ENCODE data around the gene APBB1IP. TPM values are rescaled to one million over a fixed set of nuclear protein-coding genes. Genes with fewer than 3 reads are reported as not detected.
"Not testable (repeated sequence)": the region's sequence is repeated elsewhere in the genome, so short reads cannot be mapped to it uniquely, and the experiment has no call there.

The APBB1IP gene
- polyA plus RNA-seq, 4 donors = 1.1 to 5.0 (median 1.4) TPM

- DNase-seq (ENCODE audit: low read depth in 4 of 4, low spot score in 3 of 4) = no peak
Observed at GRCh38 chr10:26550774-26551526, 112.8 kb downstream of the APBB1IP start.

GRCh38 chr10:26554246-26554645 is 116.1 kb downstream of the APBB1IP start:
- no peak for DNase-seq (ENCODE audit: low read depth in 4 of 4, low spot score in 3 of 4)

GRCh38 chr10:26555719-26556368 is 117.7 kb downstream of the APBB1IP start:
- no peak for DNase-seq (ENCODE audit: low read depth in 4 of 4, low spot score in 3 of 4)

GRCh38 chr10:26556748-26557640 is 118.9 kb downstream of the APBB1IP start:
- DNase-seq (ENCODE audit: low read depth in 4 of 4, low spot score in 3 of 4) = no peak

GRCh38 chr10:26557641-26558014 is 119.5 kb downstream of the APBB1IP start:
- DNase-seq (ENCODE audit: low read depth in 4 of 4, low spot score in 3 of 4) = no peak

GRCh38 chr10:26566525-26567350 is 128.6 kb downstream of the APBB1IP start:
- no peak for DNase-seq (ENCODE audit: low read depth in 4 of 4, low spot score in 3 of 4)

GRCh38 chr10:26567351-26567721 is 129.2 kb downstream of the APBB1IP start:
- DNase-seq (ENCODE audit: low read depth in 4 of 4, low spot score in 3 of 4) = no peak

- DNase-seq (ENCODE audit: low read depth in 4 of 4, low spot score in 3 of 4) = no peak
Observed at GRCh38 chr10:26571655-26572054, 133.5 kb downstream of the APBB1IP start.

- no peak for DNase-seq (ENCODE audit: low read depth in 4 of 4, low spot score in 3 of 4)
Observed at GRCh38 chr10:26573674-26574073, 135.5 kb downstream of the APBB1IP start.

GRCh38 chr10:26574783-26575182 is 136.6 kb downstream of the APBB1IP start:
- DNase-seq (ENCODE audit: low read depth in 4 of 4, low spot score in 3 of 4) = no peak

GRCh38 chr10:26578371-26578770 is 140.2 kb downstream of the APBB1IP start:
- DNase-seq (ENCODE audit: low read depth in 4 of 4, low spot score in 3 of 4) = not testable (repeated sequence)

- DNase-seq (ENCODE audit: low read depth in 4 of 4, low spot score in 3 of 4) = no peak
Observed at GRCh38 chr10:26579256-26580063, 141.3 kb downstream of the APBB1IP start.

GRCh38 chr10:26586211-26586610 is 148.1 kb downstream of the APBB1IP start:
- no peak for DNase-seq (ENCODE audit: low read depth in 4 of 4, low spot score in 3 of 4)

GRCh38 chr10:26588611-26589010 is 150.5 kb downstream of the APBB1IP start:
- DNase-seq (ENCODE audit: low read depth in 4 of 4, low spot score in 3 of 4) = no peak

GRCh38 chr10:26589813-26590212 is 151.7 kb downstream of the APBB1IP start:
- not testable (repeated sequence) for DNase-seq (ENCODE audit: low read depth in 4 of 4, low spot score in 3 of 4)

GRCh38 chr10:26593896-26594295 is 155.8 kb downstream of the APBB1IP start:
- DNase-seq (ENCODE audit: low read depth in 4 of 4, low spot score in 3 of 4) = no peak

GRCh38 chr10:26603283-26603682 is 165.1 kb downstream of the APBB1IP start:
- not testable (repeated sequence) for DNase-seq (ENCODE audit: low read depth in 4 of 4, low spot score in 3 of 4)

- not testable (repeated sequence) for DNase-seq (ENCODE audit: low read depth in 4 of 4, low spot score in 3 of 4)
Observed at GRCh38 chr10:26604320-26605093, 166.4 kb downstream of the APBB1IP start.

GRCh38 chr10:26606389-26606877 is 168.3 kb downstream of the APBB1IP start:
- DNase-seq (ENCODE audit: low read depth in 4 of 4, low spot score in 3 of 4) = not testable (repeated sequence)
